Stimulated activated CD4-positive, alpha-beta T cell treated with anti-CD3 and anti-CD28 coated beads, Interleukin-12 subunit alpha, Interleukin-12 subunit beta, amount 100 ng/mL, for 4 hours (primary cell): ENCODE measurements around the gene MEIS3.
"Not testable (repeated sequence)": the region's sequence is repeated elsewhere in the genome, so short reads cannot be mapped to it uniquely, and the experiment has no call there.

Experiments
- DNase-seq: peaks from one replicate; pipeline ENCODE4 v3.0.0-alpha.2; 2020

Gene MEIS3

GRCh38 chr19:47381653-47382279 is 37.6 kb downstream of the MEIS3 start:
- no peak for DNase-seq

GRCh38 chr19:47381121-47381520 is 38.2 kb downstream of the MEIS3 start:
- no peak for DNase-seq

GRCh38 chr19:47380559-47380958 is 38.8 kb downstream of the MEIS3 start:
- no peak for DNase-seq

GRCh38 chr19:47379381-47379938 is 39.9 kb downstream of the MEIS3 start:
- no peak for DNase-seq

- no peak for DNase-seq
Observed at GRCh38 chr19:47378246-47378645, 41.1 kb downstream of the MEIS3 start.

- no peak for DNase-seq
Observed at GRCh38 chr19:47377801-47378200, 41.5 kb downstream of the MEIS3 start.

- no peak for DNase-seq
Observed at GRCh38 chr19:47377208-47377701, 42.1 kb downstream of the MEIS3 start.

GRCh38 chr19:47376589-47377144 is 42.7 kb downstream of the MEIS3 start:
- no peak for DNase-seq

- DNase-seq, result no peak
Observed at GRCh38 chr19:47375694-47376588, 43.4 kb downstream of the MEIS3 start.

GRCh38 chr19:47374876-47375693 is 44.2 kb downstream of the MEIS3 start:
- DNase-seq, result no peak

GRCh38 chr19:47373246-47374240 is 45.8 kb downstream of the MEIS3 start:
- no peak for DNase-seq

- no peak for DNase-seq
Observed at GRCh38 chr19:47372603-47373002, 46.7 kb downstream of the MEIS3 start.

- DNase-seq, result no peak
Observed at GRCh38 chr19:47371261-47371660, 48.1 kb downstream of the MEIS3 start.

- no peak for DNase-seq
Observed at GRCh38 chr19:47370045-47370611, 49.2 kb downstream of the MEIS3 start.

- DNase-seq, result not testable (repeated sequence)
Observed at GRCh38 chr19:47365455-47365854, 53.9 kb downstream of the MEIS3 start.

- DNase-seq, result no peak
Observed at GRCh38 chr19:47363758-47364531, 55.4 kb downstream of the MEIS3 start.

GRCh38 chr19:47362321-47362720 is 57.0 kb downstream of the MEIS3 start:
- no peak for DNase-seq

GRCh38 chr19:47358936-47359335 is 60.4 kb downstream of the MEIS3 start:
- DNase-seq, result no peak

GRCh38 chr19:47357788-47358680 is 61.3 kb downstream of the MEIS3 start:
- DNase-seq, result no peak
